Stimulated activated CD4-positive, alpha-beta T cell treated with anti-CD3 and anti-CD28 coated beads, TNF-alpha, amount 100 ng/mL, for 48 hours (primary cell): ENCODE measurements around the gene CYB561D2.

ENCODE experiments used
- DNase-seq, 3 donors: peaks; one replicate each; pipeline ENCODE4 v3.0.0-alpha.2; 2020; ENCODE audit warnings: low read depth in 3 of 3

CYB561D2 gene

GRCh38 chr3:50323614-50324199 is 27.0 kb upstream of the CYB561D2 start:
- no peak for DNase-seq

- DNase-seq, result peak in 1 of 3 donors; percentile 30
Measured at GRCh38 chr3:50324351-50325112, 26.1 kb upstream of the CYB561D2 start.

GRCh38 chr3:50325113-50325480 is 25.6 kb upstream of the CYB561D2 start:
- DNase-seq, result no peak

DNA sequence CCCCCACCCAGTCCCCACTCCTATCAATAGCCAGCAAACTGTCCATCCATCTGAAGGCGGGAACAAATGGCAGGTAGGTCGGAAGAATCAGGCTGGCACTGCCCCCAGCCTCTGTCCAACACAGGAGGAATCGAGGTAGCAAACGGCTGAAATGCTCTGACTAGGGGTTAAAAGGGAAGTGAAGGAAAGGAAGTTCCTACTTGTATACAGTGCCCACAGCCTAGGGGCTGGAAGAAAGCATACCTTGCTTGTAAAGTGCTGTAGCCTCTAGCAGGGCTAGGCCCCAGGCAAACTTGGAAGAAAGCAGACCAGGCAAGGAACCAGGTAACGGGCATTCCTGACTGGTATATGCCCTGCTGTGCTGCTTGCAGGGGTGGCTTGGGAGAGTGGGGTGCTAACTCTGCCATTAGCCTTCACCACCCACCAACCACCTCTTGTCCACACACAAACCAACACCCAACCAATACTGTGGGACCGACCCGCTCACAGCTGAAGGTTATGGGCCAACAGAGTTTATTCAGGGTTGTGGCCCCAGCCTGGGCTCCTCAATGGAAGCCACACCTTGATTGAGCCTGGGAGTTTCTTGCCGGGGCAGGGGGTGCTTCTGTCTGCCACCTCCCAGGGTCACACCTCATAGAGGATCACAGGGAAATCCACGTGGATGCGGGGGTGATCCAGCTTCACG is 25.0 kb upstream of the CYB561D2 start:
- no peak for DNase-seq

DNA sequence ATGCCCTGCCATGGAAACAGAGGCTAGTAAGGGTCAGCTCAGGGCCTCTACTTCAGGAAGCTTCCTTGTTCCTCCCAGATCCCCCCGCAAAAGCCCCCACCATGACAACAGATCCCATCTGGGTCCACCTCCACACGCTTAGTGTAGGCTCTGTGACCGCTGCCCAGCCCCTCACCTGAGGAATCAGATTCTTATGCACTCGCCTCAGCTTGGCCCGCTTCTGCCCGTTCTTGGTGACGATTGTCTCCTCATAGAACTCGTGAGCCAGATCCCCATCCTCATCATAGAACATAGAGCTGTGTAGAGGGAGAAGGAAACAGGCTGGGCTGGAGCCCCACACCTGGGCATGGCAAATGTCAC is 24.5 kb upstream of the CYB561D2 start:
- DNase-seq, result no peak

DNA sequence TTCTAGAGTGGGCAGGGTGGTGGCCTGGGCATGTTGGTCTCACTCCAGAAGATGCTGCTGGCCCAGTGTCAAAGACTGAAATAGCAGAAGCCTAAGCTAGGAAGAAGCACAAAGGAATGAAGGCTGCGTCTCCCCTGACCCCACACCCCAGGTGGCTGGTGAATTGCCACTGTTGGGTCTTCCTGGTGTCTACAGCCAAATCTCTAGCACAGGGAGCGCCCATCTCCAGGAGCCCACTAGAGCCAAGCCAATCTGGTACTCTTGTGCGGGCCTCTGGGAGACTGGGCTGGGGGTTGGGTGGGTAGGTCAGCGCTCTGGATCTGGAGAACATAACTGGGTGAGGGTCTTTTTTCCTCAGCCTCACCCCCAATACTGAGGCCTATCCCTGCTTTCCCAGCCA is 23.5 kb upstream of the CYB561D2 start:
- no peak for DNase-seq

DNA sequence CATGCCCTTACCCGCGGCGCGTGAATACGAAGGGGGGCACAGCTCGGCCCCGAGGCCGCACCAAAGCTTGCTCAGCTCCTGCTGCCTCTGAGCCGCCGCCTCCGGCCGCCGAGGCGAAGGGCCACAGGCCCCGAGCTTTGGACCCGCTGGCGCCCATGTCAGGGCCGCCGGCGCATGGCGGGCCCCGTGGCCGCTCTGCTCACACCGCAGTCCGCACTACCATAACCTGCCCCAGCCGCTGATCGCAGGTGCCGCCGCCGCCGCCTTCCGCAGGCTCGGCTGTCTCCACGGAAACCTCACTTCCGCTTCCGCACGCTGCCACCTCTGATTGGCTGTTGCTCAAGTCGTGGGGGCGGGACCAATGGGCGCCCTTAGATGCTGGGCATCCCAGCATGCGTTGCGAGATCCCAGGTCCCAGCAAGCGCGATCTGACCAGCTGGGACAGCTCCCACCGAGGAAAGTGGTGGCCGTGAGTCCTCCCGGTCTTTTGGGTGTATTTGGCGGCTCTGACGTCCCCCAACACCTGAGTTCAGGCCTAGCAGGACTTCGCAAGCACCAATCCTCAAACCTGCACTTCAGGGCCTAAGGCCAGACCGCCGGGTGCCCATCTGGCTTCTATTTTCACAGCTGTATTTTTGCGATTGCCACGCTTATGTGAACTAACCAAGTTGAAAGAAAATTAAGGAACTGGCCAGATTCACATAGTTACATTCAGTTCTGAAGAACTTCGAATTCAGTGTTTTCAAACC is 22.5 kb upstream of the CYB561D2 start, which contains the start of gene TUSC2:
Gene TUSC2, minus strand, starts transcription at position 281 of the 749 bp plus-strand sequence. Its CDS starts 124 bp downstream, at position 157.
- peak; percentile 86 to 93 (median 92) for DNase-seq

DNA sequence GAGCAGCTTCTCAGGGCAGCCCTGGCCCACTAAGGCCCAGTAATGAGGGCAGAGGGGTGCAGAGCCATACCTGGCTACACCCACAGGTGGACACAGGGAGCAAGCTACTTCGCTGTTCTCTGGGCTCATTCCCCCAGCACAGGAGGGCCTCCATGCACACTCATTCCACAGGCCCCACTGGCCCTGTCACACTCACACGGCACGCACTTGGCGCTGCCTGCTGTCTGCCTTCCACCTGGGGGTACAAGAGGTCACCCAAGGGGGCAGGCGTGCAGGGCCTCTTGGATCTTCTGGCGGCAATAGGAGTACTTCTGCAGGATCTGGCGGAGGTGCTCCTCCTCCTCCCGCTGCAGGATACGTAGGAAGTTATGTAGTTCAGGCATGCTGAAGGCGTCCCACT is 20.3 kb upstream of the CYB561D2 start:
- DNase-seq, result no peak

- no peak for DNase-seq
Measured at GRCh38 chr3:50331364-50331907, 19.2 kb upstream of the CYB561D2 start.

GRCh38 chr3:50333744-50334328 is 16.8 kb upstream of the CYB561D2 start:
- DNase-seq, result no peak

- DNase-seq, result no peak
Measured at GRCh38 chr3:50334339-50335075, 16.2 kb upstream of the CYB561D2 start.

- no peak for DNase-seq
Measured at GRCh38 chr3:50336452-50337174, 14.0 kb upstream of the CYB561D2 start.

GRCh38 chr3:50337175-50337861 is 13.3 kb upstream of the CYB561D2 start:
- peak; percentile 94 to 97 (median 95) for DNase-seq

DNA sequence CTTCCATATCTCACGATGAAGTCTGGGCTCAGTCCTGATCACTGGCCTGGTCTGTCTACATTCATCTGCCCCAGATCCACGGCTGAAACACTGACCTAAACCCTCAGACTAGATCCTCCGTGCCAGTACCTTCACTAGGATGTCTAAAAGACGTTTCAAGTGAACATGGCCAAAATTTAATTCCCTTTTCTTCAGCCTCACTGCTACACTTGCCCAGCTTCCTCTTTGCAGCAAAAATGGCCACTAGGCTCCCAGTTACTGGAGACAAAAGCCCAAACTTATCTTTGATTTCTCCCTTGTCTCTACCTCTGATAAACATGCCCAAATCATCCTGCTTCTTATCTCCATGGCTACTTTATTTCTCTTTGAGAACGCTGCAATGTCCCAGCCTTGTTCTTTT is 11.7 kb upstream of the CYB561D2 start:
- no peak for DNase-seq

DNA sequence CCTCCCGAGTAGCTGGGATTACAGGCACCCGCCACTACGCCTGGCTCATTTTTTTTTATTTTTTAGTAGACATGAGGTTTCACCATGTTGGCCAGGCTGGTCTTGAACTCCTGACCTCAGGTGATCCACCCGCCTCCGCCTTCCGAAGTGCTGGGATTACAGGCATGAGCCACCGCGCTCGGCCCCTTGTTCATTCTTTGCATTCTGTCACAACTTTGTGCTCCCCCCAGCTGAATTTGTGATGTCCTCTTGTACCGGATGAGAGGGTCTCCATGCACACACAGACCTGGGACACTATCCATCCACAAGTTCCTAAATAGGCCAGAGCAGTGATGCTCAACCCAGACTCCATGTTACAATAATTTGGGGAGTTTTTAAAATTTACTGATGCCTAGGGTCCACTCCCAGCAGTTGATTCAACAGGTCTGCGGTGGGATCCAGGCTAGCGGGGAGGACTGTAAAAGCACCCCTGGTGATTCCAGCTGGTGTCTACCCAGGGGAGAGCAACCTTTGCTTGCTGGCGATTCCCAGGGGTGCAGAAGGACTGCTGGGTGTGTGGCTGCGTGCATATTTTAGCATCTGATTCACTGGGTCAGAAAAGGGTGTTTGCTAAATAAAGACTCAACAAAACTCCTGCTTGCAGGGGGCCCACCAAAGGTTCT is 11.0 kb upstream of the CYB561D2 start:
- DNase-seq, result no peak

DNA sequence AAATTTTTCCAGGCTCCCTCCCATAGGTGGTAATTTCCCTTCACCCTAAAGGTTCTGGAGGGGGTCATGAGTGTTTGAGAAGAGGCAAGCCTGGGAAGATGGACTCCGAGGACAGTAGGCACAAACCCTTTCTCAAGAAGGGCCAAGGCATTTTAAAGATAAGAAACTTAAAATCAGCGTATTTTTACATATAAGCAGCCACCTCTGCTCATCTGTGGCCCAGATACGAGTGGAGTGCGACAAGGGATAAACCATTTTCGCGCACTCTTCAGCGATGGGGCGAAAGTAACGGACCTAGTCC is 10.6 kb upstream of the CYB561D2 start:
- no peak for DNase-seq

GRCh38 chr3:50340448-50341329 is 10.0 kb upstream of the CYB561D2 start, which contains the start of gene RASSF1:
Gene RASSF1 (minus strand): TSS chr3:50340836. CDS start chr3:50340805, 31 bp downstream.
- peak in 2 of 3 donors; percentile 56 to 65 for DNase-seq

DNA sequence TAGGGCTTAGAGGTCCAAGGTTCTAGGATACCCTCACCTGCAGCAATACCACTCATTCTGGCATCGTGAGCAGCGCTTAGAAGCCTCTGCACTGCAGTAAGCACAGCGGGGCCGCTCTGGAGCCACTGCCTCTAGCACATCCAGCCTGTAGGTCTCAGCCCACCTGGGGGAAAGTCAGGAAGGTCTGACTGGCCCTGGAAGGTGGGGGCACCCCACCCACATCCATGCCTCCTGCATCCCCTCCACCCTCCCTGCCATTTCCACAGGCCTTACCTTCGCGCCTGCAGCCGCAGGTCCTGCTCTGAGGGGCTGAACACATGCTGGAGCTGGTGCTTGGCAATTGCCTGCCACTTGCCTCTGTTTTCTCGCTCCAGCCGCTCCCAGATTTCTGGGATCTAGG is 9.1 kb upstream of the CYB561D2 start:
- no peak for DNase-seq
